Calu3 (cell line): ENCODE results near the gene DNTT. TPM values are rescaled to one million over a fixed set of nuclear protein-coding genes. Genes with fewer than 3 reads are reported as not detected.
"Not testable (repeated sequence)": the region's sequence is repeated elsewhere in the genome, so short reads cannot be mapped to it uniquely, and the experiment has no call there.

Source experiments
- BruUV-seq: library from RNA; stranded (reverse); fragments of 400-500 nt; replicated peaks from 2 replicates; lab custom pipeline; 2021; lab: Mats Ljungman, UMichigan
- CTCF ChIA-PET: fragments of 300-600 bp; sonication (Branson Sonifier 250); formaldehyde crosslinking; loops from one replicate; lab custom pipeline; 2022; ENCODE audit warnings: antibody characterized with exemption; lab: Charles Lee
- DNase-seq: peaks from one replicate; pipeline ENCODE4 v3.0.0; 2022
- H3K27ac Mint-ChIP-seq: one replicate; pipeline ENCODE4 v1.8.0; 2022; ENCODE audit warnings: mixed read lengths; ENCODE audit not compliant: unreplicated experiment
- H3K27me3 Mint-ChIP-seq: one replicate; pipeline ENCODE4 v1.8.0; 2022; ENCODE audit warnings: mixed read lengths; ENCODE audit not compliant: unreplicated experiment
- H3K36me3 Mint-ChIP-seq: one replicate; pipeline ENCODE4 v1.8.0; 2022; ENCODE audit warnings: mild to moderate bottlenecking, moderate library complexity, mixed read lengths; ENCODE audit not compliant: insufficient read depth, unreplicated experiment
- H3K4me1 Mint-ChIP-seq: one replicate; pipeline ENCODE4 v1.8.0; 2022; ENCODE audit warnings: mild to moderate bottlenecking, low read depth, mixed read lengths; ENCODE audit not compliant: unreplicated experiment
- H3K4me3 Mint-ChIP-seq: one replicate; pipeline ENCODE4 v1.8.0; 2022; ENCODE audit warnings: mild to moderate bottlenecking, low read depth, moderate library complexity, mixed read lengths; ENCODE audit not compliant: unreplicated experiment
- H3K9me3 Mint-ChIP-seq: one replicate; pipeline ENCODE4 v1.8.0; 2022; ENCODE audit warnings: low read depth, mixed read lengths; ENCODE audit not compliant: unreplicated experiment
- CTCF ChIP-seq: fragments of 200-600 bp; IDR thresholded peaks from one replicate; pipeline ENCODE4 v1.8.0; 2022; ENCODE audit warnings: antibody characterized with exemption; ENCODE audit not compliant: unreplicated experiment
- intact Hi-C: fragments of 100-400 bp; cut with micrococcal nuclease; formaldehyde crosslinking; loops from one replicate; pipeline ENCODE4 v1.10.0; 2022; ENCODE audit not compliant: unreplicated experiment
- total RNA-seq: library from RNA; stranded (reverse); gene quantifications from 2 replicates; pipeline ENCODE4 v1.2.3, GENCODE V29; 2022

The DNTT gene
- total RNA-seq, 1 experiment from 2014 or later, result not detected

- CTCF ChIA-PET, result no interaction called here
- Mint-ChIP-seq H3K4me1 (no peaks in the 10 kb centered on the region), H3K36me3 (no peaks in the 10 kb centered on the region), H3K9me3 (no peaks in the 10 kb centered on the region), H3K27ac (no peak overlapping the region), H3K27me3 (peaks cover 63% of the 10 kb centered on the region), H3K4me3 (no peak overlapping the region)
- DNase-seq, result no peak
- TF ChIP-seq CTCF, result no peak
- no TSS peak for BruUV-seq
- intact Hi-C loops, result no loop called here
Observed at GRCh38 chr10:96299383-96299782, 4.9 kb upstream of the DNTT start.

- no peaks in the 10 kb centered on the region for H3K4me1 Mint-ChIP-seq
- H3K36me3 Mint-ChIP-seq, result no peaks in the 10 kb centered on the region
- CTCF ChIA-PET, result interaction anchor here (0.6 kb wide), 1 partner anchor 648 kb away, joined by 3 read pairs; no protein-coding TSS in a partner anchor
- no peak for TF ChIP-seq CTCF
- no peaks in the 10 kb centered on the region for H3K9me3 Mint-ChIP-seq
- H3K4me3 Mint-ChIP-seq, result no peak overlapping the region
- H3K27me3 Mint-ChIP-seq, result peaks cover 48% of the 10 kb centered on the region
- intact Hi-C loops, result no loop called here
- no peak for DNase-seq
- no peak overlapping the region for H3K27ac Mint-ChIP-seq
- BruUV-seq, result no TSS peak
Observed at GRCh38 chr10:96301616-96302015, 2.6 kb upstream of the DNTT start.

GRCh38 chr10:96305019-96305418, 785 bp downstream of the DNTT start:
- Mint-ChIP-seq H3K9me3 (no peaks in the 10 kb centered on the region), H3K36me3 (no peaks in the 10 kb centered on the region)
- CTCF ChIA-PET, result no interaction called here

GRCh38 chr10:96306516-96306915, 2.3 kb downstream of the DNTT start:
- H3K27ac Mint-ChIP-seq, result no peak overlapping the region
- peaks cover 7% of the 10 kb centered on the region for H3K27me3 Mint-ChIP-seq
- no peak for TF ChIP-seq CTCF
- intact Hi-C loops, result no loop called here
- CTCF ChIA-PET, result no interaction called here
- no peaks in the 10 kb centered on the region for H3K9me3 Mint-ChIP-seq
- no peak for DNase-seq
- H3K36me3 Mint-ChIP-seq, result no peaks in the 10 kb centered on the region
- no TSS peak for BruUV-seq
- no peaks in the 10 kb centered on the region for H3K4me1 Mint-ChIP-seq
- no peak overlapping the region for H3K4me3 Mint-ChIP-seq

More at GRCh38 chr10:96305019-96305418, 785 bp downstream of the DNTT start:
- H3K27ac Mint-ChIP-seq, result no peak overlapping the region
- no peaks in the 10 kb centered on the region for H3K4me1 Mint-ChIP-seq
- intact Hi-C loops, result no loop called here
- no peak for DNase-seq
- peaks cover 22% of the 10 kb centered on the region for H3K27me3 Mint-ChIP-seq
- no TSS peak for BruUV-seq
- H3K4me3 Mint-ChIP-seq, result no peak overlapping the region
- no peak for TF ChIP-seq CTCF

- H3K4me1 Mint-ChIP-seq, H3K36me3 Mint-ChIP-seq, intact Hi-C loops, H3K27me3 Mint-ChIP-seq, H3K27ac Mint-ChIP-seq, BruUV-seq, H3K4me3 Mint-ChIP-seq, DNase-seq, H3K9me3 Mint-ChIP-seq, CTCF ChIA-PET: not testable (repeated sequence)
Observed at GRCh38 chr10:96308854-96309253, 4.6 kb downstream of the DNTT start.
